Fibroblast of lung (primary cell): Measurements from ENCODE around the gene TENM3.

ENCODE experiments used
- EZH2 ChIP-seq: IDR thresholded peaks from 2 replicates; pipeline ENCODE4 v1.5.1; 2012; ENCODE audit warnings: low read length, control low read depth, mild to moderate bottlenecking; ENCODE audit errors: missing control alignments
- TF ChIP-seq, protein P1 (sequence below), 2 donors: IDR thresholded peaks in 1 of 2; conservative IDR thresholded peaks in 1 of 2; 1 replicate in 1 of 2; 2 replicates in 1 of 2; pipeline ENCODE4 v1.5.1; 2011 to 2012; ENCODE audit warnings: low read length in 2 of 2, control low read depth in 1 of 2, inconsistent platforms in 1 of 2, low read depth in 1 of 2, mild to moderate bottlenecking in 1 of 2

DNA sequence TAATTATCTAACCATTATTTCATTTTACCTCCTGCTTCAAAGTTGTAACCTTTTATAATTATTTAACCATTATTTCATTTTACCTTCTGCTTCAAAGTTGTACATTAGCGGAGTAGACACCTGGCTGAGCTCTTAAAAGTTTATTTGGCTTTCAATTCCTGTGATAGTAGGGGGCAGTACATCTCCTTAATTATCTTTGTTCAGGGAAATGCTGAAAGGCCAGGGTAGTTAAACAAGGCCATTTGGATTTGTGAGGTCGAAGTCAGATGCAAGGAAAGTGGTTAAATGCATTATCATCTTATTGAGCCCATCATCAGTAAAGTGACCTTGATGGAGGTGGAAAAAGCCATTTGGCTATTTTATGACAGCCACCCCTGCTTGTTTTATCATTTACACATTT is 210.6 kb downstream of the TENM3 start:
- TF ChIP-seq, protein P1, sequence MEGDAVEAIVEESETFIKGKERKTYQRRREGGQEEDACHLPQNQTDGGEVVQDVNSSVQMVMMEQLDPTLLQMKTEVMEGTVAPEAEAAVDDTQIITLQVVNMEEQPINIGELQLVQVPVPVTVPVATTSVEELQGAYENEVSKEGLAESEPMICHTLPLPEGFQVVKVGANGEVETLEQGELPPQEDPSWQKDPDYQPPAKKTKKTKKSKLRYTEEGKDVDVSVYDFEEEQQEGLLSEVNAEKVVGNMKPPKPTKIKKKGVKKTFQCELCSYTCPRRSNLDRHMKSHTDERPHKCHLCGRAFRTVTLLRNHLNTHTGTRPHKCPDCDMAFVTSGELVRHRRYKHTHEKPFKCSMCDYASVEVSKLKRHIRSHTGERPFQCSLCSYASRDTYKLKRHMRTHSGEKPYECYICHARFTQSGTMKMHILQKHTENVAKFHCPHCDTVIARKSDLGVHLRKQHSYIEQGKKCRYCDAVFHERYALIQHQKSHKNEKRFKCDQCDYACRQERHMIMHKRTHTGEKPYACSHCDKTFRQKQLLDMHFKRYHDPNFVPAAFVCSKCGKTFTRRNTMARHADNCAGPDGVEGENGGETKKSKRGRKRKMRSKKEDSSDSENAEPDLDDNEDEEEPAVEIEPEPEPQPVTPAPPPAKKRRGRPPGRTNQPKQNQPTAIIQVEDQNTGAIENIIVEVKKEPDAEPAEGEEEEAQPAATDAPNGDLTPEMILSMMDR (conservative IDR thresholded peaks at IDR 0.05 in 1 of 2, IDR thresholded peaks at IDR 0.05 in 1 of 2; ENCODE audit: low read depth in 1 of 2, low read length in 2 of 2) = no peak
- TF ChIP-seq EZH2 = no peak
